ENCODE measurements around the gene TANGO2. TPM values are rescaled to one million over a fixed set of nuclear protein-coding genes. Genes with fewer than 3 reads are reported as not detected.

TANGO2 gene
- total RNA-seq, 4 donors from 2014 or later, result 12.4 to 36.1 (median 19.8) TPM

DNA sequence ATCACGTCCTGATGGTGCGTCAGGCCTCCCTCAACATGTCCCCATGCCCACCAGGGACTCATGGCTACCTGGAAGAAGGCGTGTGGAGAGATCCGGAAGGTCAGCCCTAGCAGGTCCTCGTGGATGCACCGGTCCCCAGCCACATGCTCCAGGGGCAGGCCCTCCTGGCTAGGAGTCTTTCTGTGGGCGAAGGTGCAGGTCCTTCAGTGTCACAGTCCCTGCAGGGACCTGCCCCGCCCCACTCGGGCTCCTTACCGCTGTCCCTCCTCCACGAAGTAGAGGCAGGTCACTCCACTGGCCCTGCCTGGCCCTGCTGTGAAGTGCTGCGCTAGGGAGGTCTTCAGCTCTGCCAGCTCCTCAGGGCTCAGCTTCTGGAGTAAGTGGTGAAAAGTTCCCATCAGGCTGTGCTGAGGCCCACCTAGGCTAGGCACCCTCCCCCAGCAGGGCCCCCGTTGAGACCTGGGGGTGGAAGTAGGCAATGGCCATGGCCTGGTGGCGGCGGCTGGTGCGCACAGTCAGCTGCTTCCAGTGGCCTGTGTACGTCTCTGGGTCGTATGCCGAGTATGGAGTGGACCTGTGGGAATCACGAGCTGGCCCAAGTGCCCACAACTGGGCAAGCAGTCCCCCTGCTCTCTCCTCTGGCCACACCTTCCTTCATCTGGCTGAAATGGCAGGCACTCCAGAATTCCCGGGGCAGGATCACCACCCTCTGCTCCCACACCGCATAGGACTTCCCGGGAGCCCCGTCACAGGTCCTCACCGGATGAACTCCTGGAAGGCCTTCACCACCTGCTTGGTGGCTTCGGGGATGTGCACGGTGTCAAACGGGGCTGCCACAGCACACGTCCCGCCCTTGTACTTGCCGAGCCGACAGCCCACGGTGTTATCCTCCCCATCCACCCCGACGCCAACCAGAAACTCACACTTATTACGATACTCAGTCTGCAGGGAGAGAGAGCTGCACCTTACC, 93.9 kb downstream of the TANGO2 start:
- no peak for TF ChIP-seq CTCF (IDR thresholded peaks at IDR 0.05)
- TF ChIP-seq POLR2A (IDR thresholded peaks at IDR 0.05), result no peak
- intact Hi-C loops (cut with DNase I; ENCODE audit: low total_unique reads), result no loop called here
- no peak overlapping the region for H3K4me3 ChIP-seq (ENCODE audit: low read depth, poor library complexity, severe bottlenecking)
- WGBS, 2 donors, result 83 to 87% methylated on average over 34 to 35 of the region's 36 CpGs
- no peak for DNase-seq (ENCODE audit: low spot score in 2 of 2)

GRCh38 chr22:20115691-20116375, 94.9 kb downstream of the TANGO2 start, which contains the start of gene RANBP1:
RANBP1 (plus strand) TSS chr22:20116104; CDS start chr22:20116185, 81 bp downstream.
- WGBS, 2 donors, result 64 to 69% methylated on average over 29 to 30 of the region's 30 CpGs
- peak within 1 kb of the TSS; percentile 78 for H3K4me3 ChIP-seq (ENCODE audit: low read depth, poor library complexity, severe bottlenecking)
- intact Hi-C loops (cut with DNase I; ENCODE audit: low total_unique reads), result no loop called here
- TF ChIP-seq POLR2A (IDR thresholded peaks at IDR 0.05) (no peak), CTCF (IDR thresholded peaks at IDR 0.05) (no peak)
- DNase-seq (ENCODE audit: low spot score in 2 of 2), result no peak

- intact Hi-C loops (cut with DNase I; ENCODE audit: low total_unique reads), result no loop called here
- DNase-seq (ENCODE audit: low spot score in 2 of 2), result no peak
- WGBS, 2 donors, result 4 to 8% methylated on average over 17 to 26 of the region's 27 CpGs
- TF ChIP-seq POLR2A (IDR thresholded peaks at IDR 0.05), result no peak
- no peak for TF ChIP-seq CTCF (IDR thresholded peaks at IDR 0.05)
- H3K4me3 ChIP-seq (ENCODE audit: low read depth, poor library complexity, severe bottlenecking), result peak overlapping the region; percentile 78
Measured at GRCh38 chr22:20116376-20116950, 95.6 kb downstream of the TANGO2 start.

MicroRNA genes within 50 kb of the gene (microRNA counts, 767-probe panel; counts per million panel counts)
- microRNA hsa-miR-1306-3p (0 to 358 counts per million in 2 donors), microRNA hsa-miR-185-5p (0 to 358 counts per million in 2 donors)

Small RNAs within 50 kb of the gene (microRNA-seq; reads per million reads assigned to microRNA genes)
- gene MIR185 (ENCODE audit: borderline number of aligned reads in 1 of 2, borderline replicate concordance in 2 of 2), result 404 to 426 reads per million in 2 donors
- gene MIR6816 (ENCODE audit: borderline number of aligned reads in 1 of 2, borderline replicate concordance in 2 of 2), result 0 to 0.68 reads per million in 2 donors

Other genes starting within 250 kb of the TANGO2 start
- gene GNB1L, start 166.2 kb upstream of the TANGO2 start, total RNA-seq, result 10 to 100 TPM; 10.0 to 16.2 (median 11.2) TPM
- gene RTL10, start 166.2 kb upstream of the TANGO2 start, total RNA-seq, result 10 to 100 TPM; 24.5 to 28.0 (median 27.1) TPM
- 100 to 1,000 TPM; 224 to 306 (median 272) TPM for gene COMT, start 79.3 kb upstream of the TANGO2 start, total RNA-seq
- gene TXNRD2, start 79.3 kb upstream of the TANGO2 start, total RNA-seq, result 10 to 100 TPM; 10.9 to 16.8 (median 15.2) TPM
- 10 to 100 TPM; 25.2 to 53.7 (median 38.1) TPM for gene ARVCF, start 4.3 kb upstream of the TANGO2 start, total RNA-seq
- gene DGCR8, start 59.1 kb downstream of the TANGO2 start, total RNA-seq, result 10 to 100 TPM; 14.8 to 28.2 (median 21.8) TPM
- gene RANBP1, start 95.0 kb downstream of the TANGO2 start, total RNA-seq, result 100 to 1,000 TPM; 104 to 159 (median 119) TPM
- gene TRMT2A, start 96.1 kb downstream of the TANGO2 start, total RNA-seq, result 10 to 100 TPM; 41.6 to 97.5 (median 52.8) TPM
- 10 to 100 TPM; 17.8 to 30.0 (median 26.1) TPM for gene ZDHHC8, start 110.7 kb downstream of the TANGO2 start, total RNA-seq
- 1 to 10 TPM in 2 of 4 donors, under 1 TPM in 1, not detected in 1; 0.16 to 2.1 (median 1.7) TPM for gene CCDC188, start 129.9 kb downstream of the TANGO2 start, total RNA-seq
- gene RTN4R, start 247.2 kb downstream of the TANGO2 start, total RNA-seq, result 10 to 100 TPM in 3 of 4 donors, 1 to 10 TPM in 1; 9.1 to 15.7 (median 12.9) TPM

All from lower leg skin (tissue), 4 donors.